SH-SY5Y (cell line): ENCODE results near the gene FSTL5.

Source experiments
- GATA2 ChIP-seq: IDR thresholded peaks from 2 replicates; pipeline ENCODE4 v1.6.1; 2011; ENCODE audit warnings: mild to moderate bottlenecking, low read depth, low read length
- GATA3 ChIP-seq: IDR thresholded peaks from 2 replicates; pipeline ENCODE4 v1.6.1; 2011; ENCODE audit warnings: low read depth, mild to moderate bottlenecking, low read length, moderate library complexity

GRCh38 chr4:161704040-161704439 is 459.8 kb downstream of the FSTL5 start:
- TF ChIP-seq GATA3 (no peak), GATA2 (no peak)
